GM12891 (cell line): ENCODE results near the gene PAK5.

Experiments used
- PAX5 ChIP-seq: IDR thresholded peaks from 2 replicates; pipeline ENCODE4 v1.6.1; 2011; ENCODE audit warnings: low read length, moderate library complexity, mild to moderate bottlenecking; ENCODE audit not compliant: insufficient read depth, severe bottlenecking
- POLR2A ChIP-seq: IDR thresholded peaks from 2 replicates; pipeline ENCODE4 v1.6.1; 2011; ENCODE audit warnings: low read depth, low read length, control low read depth
- POLR2AphosphoS5 ChIP-seq: IDR thresholded peaks from 2 replicates; pipeline ENCODE4 v1.6.1; 2011; ENCODE audit warnings: low read depth, low read length, control low read depth
- POU2F2 ChIP-seq: IDR thresholded peaks from 2 replicates; pipeline ENCODE4 v1.6.1; 2011; ENCODE audit warnings: low read depth, mild to moderate bottlenecking, control low read depth, low read length, moderate library complexity
- SPI1 ChIP-seq: IDR thresholded peaks from 2 replicates; pipeline ENCODE4 v1.6.1; 2011; ENCODE audit warnings: low read depth, low read length, control low read depth
- TAF1 ChIP-seq: IDR thresholded peaks from 2 replicates; pipeline ENCODE4 v1.6.1; 2011; ENCODE audit warnings: low read depth, low read length, control low read depth

DNA sequence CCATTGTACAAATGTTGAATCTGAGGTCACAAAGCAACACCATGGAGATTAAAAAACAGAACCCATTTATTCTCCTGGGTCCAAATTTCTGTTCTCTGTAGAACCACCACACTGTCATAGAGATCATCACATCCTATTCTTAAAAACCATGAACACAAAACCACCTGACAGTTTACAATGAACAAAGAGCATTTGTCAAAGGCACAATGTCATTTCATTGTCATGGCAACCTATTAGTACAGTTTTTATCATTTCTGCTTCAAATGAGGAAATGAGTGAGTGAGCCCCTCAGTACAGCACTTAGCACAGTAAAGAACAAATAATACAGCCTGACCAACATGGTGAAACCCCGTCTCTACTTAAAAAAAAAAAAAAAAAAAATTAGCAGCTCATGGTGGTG, 347.6 kb downstream of the PAK5 start:
- TF ChIP-seq POLR2A = no peak
- TF ChIP-seq POLR2AphosphoS5 = no peak
- no peak for TF ChIP-seq TAF1
- TF ChIP-seq SPI1 = no peak
- no peak for TF ChIP-seq PAX5
- no peak for TF ChIP-seq POU2F2
